Fibroblast of gingiva (primary cell): ENCODE data around the gene SORBS1.

Experiments used
- DNase-seq: peaks from one replicate; pipeline ENCODE4 v3.0.0-alpha.2; 2011; ENCODE audit warnings: low read depth

Gene SORBS1

DNA sequence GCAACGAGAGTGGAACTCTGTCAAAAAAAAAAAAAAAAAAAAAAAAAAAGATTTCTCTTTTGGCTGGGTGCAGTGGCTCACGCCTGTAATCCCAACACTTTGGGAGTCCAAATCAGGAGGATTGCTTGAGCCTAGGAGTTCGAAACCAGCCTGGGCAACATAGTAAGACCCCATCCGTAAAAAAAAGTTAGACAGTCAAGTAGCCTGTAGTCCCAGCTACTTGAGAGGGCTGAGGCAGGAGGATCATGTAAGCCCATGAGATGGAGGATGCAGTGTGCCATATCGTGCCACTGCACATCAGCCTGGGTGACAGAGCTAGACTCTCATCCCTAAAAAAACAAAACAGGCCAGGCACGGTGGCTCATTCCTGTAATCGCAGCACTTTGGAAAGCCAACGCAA, 295.6 kb downstream of the SORBS1 start:
- no peak for DNase-seq

DNA sequence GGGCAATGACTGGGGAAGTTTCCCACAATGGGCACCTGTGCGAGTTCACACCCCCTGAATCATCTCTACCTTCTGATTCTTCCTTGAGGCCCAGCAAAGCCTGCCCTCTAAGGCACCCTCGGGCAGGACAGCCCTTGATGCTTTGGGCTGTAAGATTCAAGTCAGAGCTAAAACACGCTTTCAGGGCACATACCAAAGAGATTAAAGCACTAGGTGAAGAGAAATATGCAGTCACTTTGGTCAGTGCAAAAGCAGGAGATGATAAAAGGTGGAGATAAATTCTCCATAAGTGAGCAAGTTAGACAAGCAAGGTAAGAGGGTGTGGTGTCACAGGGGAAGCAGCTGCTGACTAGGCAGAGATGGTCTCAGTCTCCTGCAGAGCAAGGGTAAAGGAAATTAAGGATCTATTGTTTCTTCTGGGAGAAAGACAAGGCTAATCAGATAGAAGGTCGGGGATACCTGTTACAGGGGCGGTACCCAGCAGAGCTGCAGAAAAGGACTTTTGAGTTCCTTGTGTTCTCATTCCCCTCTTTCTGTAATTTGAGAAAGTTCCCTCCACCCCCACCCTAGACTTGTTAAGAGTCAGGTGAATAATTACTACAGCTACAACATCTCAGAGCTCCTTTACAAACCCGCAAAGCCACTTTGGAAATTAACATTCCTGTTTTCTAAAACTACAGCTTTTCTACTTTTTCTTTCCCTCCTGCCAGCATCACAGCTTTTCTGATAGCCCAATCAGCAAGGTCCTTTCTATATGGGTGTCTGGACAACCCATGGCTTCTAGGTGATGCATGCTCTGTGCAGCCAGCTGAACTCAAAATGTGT, 296.7 kb downstream of the SORBS1 start:
- DNase-seq: no peak

DNA sequence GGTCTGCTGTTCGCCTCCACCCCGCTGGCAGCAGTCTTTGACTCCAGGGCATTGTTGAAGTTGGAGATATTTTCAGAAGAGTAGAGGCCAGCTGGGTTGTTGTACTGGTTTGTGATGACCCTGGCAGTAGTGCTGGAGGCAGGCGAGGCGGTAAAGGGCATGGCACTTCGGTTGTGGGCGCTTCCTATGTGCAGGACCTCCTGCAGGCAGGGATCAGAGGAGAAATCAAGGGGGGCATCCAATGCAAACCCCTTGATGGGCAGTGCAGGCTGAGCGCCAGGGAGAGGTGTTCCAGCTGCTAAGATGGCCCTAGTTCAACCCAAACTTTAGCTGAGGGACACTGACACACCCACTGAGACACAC, 297.3 kb downstream of the SORBS1 start:
- DNase-seq: no peak

GRCh38 chr10:95262763-95263518, 298.2 kb downstream of the SORBS1 start:
- DNase-seq: no peak

DNA sequence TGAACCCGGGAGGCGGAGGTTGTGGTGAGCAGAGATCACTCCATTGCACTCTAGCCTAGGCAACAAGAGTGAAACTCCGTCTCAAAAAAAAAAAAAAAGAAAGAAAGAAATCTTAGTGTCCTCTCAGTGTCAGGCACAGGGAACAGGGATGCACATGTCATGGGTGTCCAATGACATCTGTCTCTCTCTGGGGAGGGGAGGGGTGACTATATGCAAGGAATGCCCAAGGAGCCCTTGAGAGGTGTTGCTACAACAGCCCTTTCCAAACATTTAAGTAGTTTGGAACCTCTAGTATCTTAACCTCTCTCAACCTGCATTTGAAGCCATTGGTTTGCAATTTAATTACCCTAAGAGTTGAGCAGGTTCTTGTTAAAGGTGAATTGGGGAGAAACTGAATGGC, 299.2 kb downstream of the SORBS1 start:
- no peak for DNase-seq
